Cardiac muscle cell (in vitro differentiated cells and primary cell): ENCODE results near the gene IMMP2L. TPM values are rescaled to one million over a fixed set of nuclear protein-coding genes. Genes with fewer than 3 reads are reported as not detected.

Experiments used
- DNase-seq, 2 donors: peaks; one replicate each; pipeline versions ENCODE4 v3.0.0 to v3.0.0-alpha.2; 2010 to 2017; ENCODE audit warnings: low read depth in 1 of 2, low spot score in 1 of 2
- H3K27ac ChIP-seq: fragments of 200-600 bp; sonication (generic); 2 replicates; pipeline ENCODE4 v1.5.1; 2016
- H3K27me3 ChIP-seq: fragments of 200-600 bp; sonication (generic); 2 replicates; pipeline ENCODE4 v1.6.0; 2016; ENCODE audit warnings: control low read depth
- H3K36me3 ChIP-seq: fragments of 200-600 bp; sonication (generic); 2 replicates; pipeline ENCODE4 v1.5.1; 2016; ENCODE audit warnings: control low read depth
- H3K4me1 ChIP-seq: fragments of 200-600 bp; sonication (generic); 2 replicates; pipeline ENCODE4 v1.8.1; 2017; ENCODE audit warnings: low read depth, mild to moderate bottlenecking, mixed run types
- H3K4me3 ChIP-seq: fragments of 200-600 bp; sonication (generic); 2 replicates; pipeline ENCODE4 v1.5.1; 2016; ENCODE audit warnings: mild to moderate bottlenecking
- H3K9me3 ChIP-seq: fragments of 200-600 bp; sonication (generic); 2 replicates; pipeline ENCODE4 v1.5.1; 2017; ENCODE audit warnings: low read depth, mild to moderate bottlenecking, control low read depth
- polyA plus RNA-seq: library from polyadenylated mRNA; unstranded; fragments of >200 nt; fragmentation: Nextera tagmentation; extraction: Ambion mirVana; gene quantifications from 2 replicates; pipeline ENCODE4 v1.2.1, GENCODE V29; 2016
- total RNA-seq: library from RNA; depleted of rRNA; stranded (reverse); fragments of >200 nt; gene quantifications from 2 replicates; pipeline ENCODE4 v1.2.3, GENCODE V29; 2016
- TF ChIP-seq, protein P1 (sequence below): IDR thresholded peaks from 2 replicates; pipeline ENCODE4 v1.5.1; 2012; ENCODE audit warnings: low read depth, mild to moderate bottlenecking, low read length

IMMP2L gene
- total and polyA plus RNA-seq, 2 experiments from 2014 or later, result 6.0 to 11.9 TPM

- TF ChIP-seq, protein P1, sequence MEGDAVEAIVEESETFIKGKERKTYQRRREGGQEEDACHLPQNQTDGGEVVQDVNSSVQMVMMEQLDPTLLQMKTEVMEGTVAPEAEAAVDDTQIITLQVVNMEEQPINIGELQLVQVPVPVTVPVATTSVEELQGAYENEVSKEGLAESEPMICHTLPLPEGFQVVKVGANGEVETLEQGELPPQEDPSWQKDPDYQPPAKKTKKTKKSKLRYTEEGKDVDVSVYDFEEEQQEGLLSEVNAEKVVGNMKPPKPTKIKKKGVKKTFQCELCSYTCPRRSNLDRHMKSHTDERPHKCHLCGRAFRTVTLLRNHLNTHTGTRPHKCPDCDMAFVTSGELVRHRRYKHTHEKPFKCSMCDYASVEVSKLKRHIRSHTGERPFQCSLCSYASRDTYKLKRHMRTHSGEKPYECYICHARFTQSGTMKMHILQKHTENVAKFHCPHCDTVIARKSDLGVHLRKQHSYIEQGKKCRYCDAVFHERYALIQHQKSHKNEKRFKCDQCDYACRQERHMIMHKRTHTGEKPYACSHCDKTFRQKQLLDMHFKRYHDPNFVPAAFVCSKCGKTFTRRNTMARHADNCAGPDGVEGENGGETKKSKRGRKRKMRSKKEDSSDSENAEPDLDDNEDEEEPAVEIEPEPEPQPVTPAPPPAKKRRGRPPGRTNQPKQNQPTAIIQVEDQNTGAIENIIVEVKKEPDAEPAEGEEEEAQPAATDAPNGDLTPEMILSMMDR, result no peak
- H3K4me1 ChIP-seq, result peaks cover 7% of the 10 kb centered on the region
- no peaks in the 10 kb centered on the region for H3K27me3 ChIP-seq
- H3K36me3 ChIP-seq, result no peaks in the 10 kb centered on the region
- H3K9me3 ChIP-seq, result no peaks in the 10 kb centered on the region
- peak; percentile 3 to 73 for DNase-seq
- no peak overlapping the region for H3K27ac ChIP-seq
- H3K4me3 ChIP-seq, result no peak overlapping the region
Observed at GRCh38 chr7:111438369-111439289, 123.7 kb downstream of the IMMP2L start.

GRCh38 chr7:111437736-111438135 lies 124.6 kb downstream of the IMMP2L start:
- Histone ChIP-seq H3K9me3 (no peaks in the 10 kb centered on the region), H3K4me1 (no peaks in the 10 kb centered on the region), H3K4me3 (no peak overlapping the region), H3K27me3 (no peaks in the 10 kb centered on the region), H3K27ac (no peak overlapping the region), H3K36me3 (no peaks in the 10 kb centered on the region)
- TF ChIP-seq, protein P1, result no peak
- DNase-seq, result peak in 1 of 2 donors; percentile 29

GRCh38 chr7:111436608-111437007 lies 125.7 kb downstream of the IMMP2L start:
- Histone ChIP-seq H3K4me1 (no peaks in the 10 kb centered on the region), H3K36me3 (no peaks in the 10 kb centered on the region), H3K4me3 (no peak overlapping the region), H3K9me3 (no peaks in the 10 kb centered on the region), H3K27me3 (no peaks in the 10 kb centered on the region), H3K27ac (no peak overlapping the region)
- DNase-seq, result no peak
- TF ChIP-seq, protein P1, result no peak

DNA sequence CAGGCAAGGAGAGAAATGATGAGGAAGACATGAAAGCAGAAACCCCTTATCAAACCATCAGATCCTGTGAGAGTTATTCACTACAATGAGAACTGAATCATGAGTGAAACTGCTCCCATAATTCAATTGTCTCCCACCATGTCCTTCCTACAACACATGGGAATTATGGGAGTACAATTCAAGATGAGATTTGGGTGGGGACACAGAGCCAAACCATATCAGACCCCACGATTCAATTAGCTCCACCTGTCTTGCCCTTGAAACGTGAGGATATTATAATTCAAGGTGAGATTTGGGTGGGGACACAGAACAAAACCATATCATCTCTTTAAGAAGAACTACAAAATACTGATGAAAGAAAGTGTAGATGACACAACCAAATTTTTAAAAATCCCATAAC lies 128.9 kb downstream of the IMMP2L start:
- DNase-seq, result no peak
- Histone ChIP-seq H3K36me3 (no peaks in the 10 kb centered on the region), H3K4me3 (no peak overlapping the region), H3K4me1 (no peaks in the 10 kb centered on the region), H3K27ac (no peak overlapping the region), H3K27me3 (no peaks in the 10 kb centered on the region), H3K9me3 (no peaks in the 10 kb centered on the region)
- TF ChIP-seq, protein P1, result no peak

DNA sequence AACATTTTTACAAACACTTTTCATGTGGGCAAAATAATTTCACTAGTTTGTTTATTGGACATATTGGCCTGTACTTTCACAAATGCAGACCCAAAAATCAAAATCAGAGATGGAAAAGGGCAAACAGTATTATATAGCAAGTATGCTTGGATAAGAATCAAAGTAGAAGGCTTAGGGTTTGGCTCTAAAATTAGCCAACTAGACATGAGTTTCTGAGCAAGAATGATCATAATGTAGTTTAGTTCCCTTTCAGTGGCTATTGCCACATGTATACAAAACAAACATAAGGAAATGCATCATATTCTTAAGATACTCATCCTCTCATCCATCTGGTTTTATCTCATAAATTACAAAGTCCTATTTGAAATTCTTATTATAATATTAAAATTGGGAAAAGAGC lies 132.5 kb downstream of the IMMP2L start:
- no peaks in the 10 kb centered on the region for H3K4me1 ChIP-seq
- no peaks in the 10 kb centered on the region for H3K27me3 ChIP-seq

More for the DNA sequence above, 132.5 kb downstream of the IMMP2L start:
- Histone ChIP-seq H3K36me3 (no peaks in the 10 kb centered on the region), H3K27ac (no peak overlapping the region), H3K4me3 (no peak overlapping the region), H3K9me3 (no peaks in the 10 kb centered on the region)
- DNase-seq, result no peak
- TF ChIP-seq, protein P1, result no peak
